H1 (cell line): ENCODE data around the gene OS9. TPM values are rescaled to one million over a fixed set of nuclear protein-coding genes. Genes with fewer than 3 reads are reported as not detected.

Experiments
- CTCF ChIA-PET: fragments of 300-600 bp; sonication (Branson Sonifier 250); formaldehyde crosslinking; loops from one replicate; lab custom pipeline; 2021; ENCODE audit not compliant: partially characterized antibody; lab: Charles Lee
- POLR2A ChIA-PET: fragments of 300-600 bp; sonication (Branson Sonifier 250); formaldehyde crosslinking; loops from one replicate; lab custom pipeline; 2021; ENCODE audit warnings: inconsistent platforms; ENCODE audit not compliant: partially characterized antibody; lab: Charles Lee
- DNase-seq, 2 experiments: peaks; one replicate each; pipeline versions ENCODE4 v3.0.0 to v3.0.0-alpha.2; 2010 to 2022; ENCODE audit warnings: low spot score in 2 of 2, low read depth in 1 of 2, mixed read lengths in 1 of 2
- FAIRE-seq: peaks from 2 replicates; lab custom pipeline; 2011; peaks lifted over from hg19 to GRCh38; lab: Jason Lieb, UNC
- H2AFZ ChIP-seq: 2 replicates; pipeline ENCODE4 v1.8.1; 2012; ENCODE audit warnings: low read length, inconsistent platforms
- H2AK5ac ChIP-seq: 2 replicates; pipeline ENCODE4 v1.6.1; 2013; ENCODE audit warnings: low read depth, low read length
- H2BK120ac ChIP-seq: replicated peaks from 2 replicates; pipeline ENCODE3; 2013; ENCODE audit warnings: low read depth, low read length, inconsistent platforms
- H2BK12ac ChIP-seq: 2 replicates; pipeline ENCODE4 v1.6.1; 2013; ENCODE audit warnings: low read depth, low read length
- H2BK15ac ChIP-seq: 2 replicates; pipeline ENCODE4 v1.6.1; 2013; ENCODE audit warnings: low read length
- H2BK20ac ChIP-seq: 2 replicates; pipeline ENCODE4 v1.6.1; 2013; ENCODE audit warnings: low read length
- H2BK5ac ChIP-seq: 2 replicates; pipeline ENCODE4 v1.6.1; 2013; ENCODE audit warnings: low read depth, low read length
- H3K14ac ChIP-seq: 2 replicates; pipeline ENCODE4 v1.6.1; 2013; ENCODE audit warnings: inconsistent platforms; ENCODE audit not compliant: insufficient read length
- H3K18ac ChIP-seq: 2 replicates; pipeline ENCODE4 v1.6.1; 2013; ENCODE audit warnings: low read length; ENCODE audit errors: extremely low read depth
- H3K23ac ChIP-seq: 2 replicates; pipeline ENCODE4 v1.6.1; 2013; ENCODE audit warnings: inconsistent platforms; ENCODE audit not compliant: insufficient read length
- H3K23me2 ChIP-seq: 2 replicates; pipeline ENCODE4 v1.6.1; 2013; ENCODE audit warnings: low read depth, low read length
- H3K27ac ChIP-seq: 2 replicates; pipeline ENCODE4 v1.6.1; 2011; ENCODE audit warnings: low read depth, low read length, inconsistent platforms
- H3K27me3 ChIP-seq, 4 experiments: replicated peaks in 1 of 4; 1 replicate in 1 of 4; 2 replicates in 3 of 4; pipeline versions ENCODE4 v1.6.1 to v1.8.1; 2011 to 2013; ENCODE audit warnings: low read length in 3 of 4, mild to moderate bottlenecking in 3 of 4, inconsistent platforms in 2 of 4, mixed read lengths in 2 of 4, moderate library complexity in 1 of 4; ENCODE audit not compliant: control insufficient read depth in 3 of 4, insufficient read depth in 3 of 4; ENCODE audit errors: extremely low read depth in 1 of 4
- H3K36me3 ChIP-seq, 4 experiments: 2 replicates each; pipeline versions ENCODE4 v1.6.1 to v1.8.1; 2011 to 2013; ENCODE audit warnings: mild to moderate bottlenecking in 4 of 4, low read length in 3 of 4, moderate library complexity in 2 of 4, control low read depth in 1 of 4, inconsistent platforms in 1 of 4; ENCODE audit not compliant: insufficient read depth in 4 of 4, control insufficient read depth in 2 of 4
- H3K4ac ChIP-seq: replicated peaks from 2 replicates; pipeline ENCODE3; 2013; ENCODE audit warnings: low read length, low read depth, mixed read lengths, inconsistent platforms; ENCODE audit not compliant: insufficient read length
- H3K4me1 ChIP-seq, 4 experiments: replicated peaks in 1 of 4; 1 replicate in 1 of 4; 2 replicates in 3 of 4; pipeline versions ENCODE4 v1.6.1 to v1.8.1; 2011 to 2013; ENCODE audit warnings: low read length in 3 of 4, inconsistent platforms in 2 of 4, mixed read lengths in 1 of 4; ENCODE audit not compliant: insufficient read depth in 4 of 4, control insufficient read depth in 3 of 4
- H3K4me2 ChIP-seq, 2 experiments: 2 replicates each; pipeline versions ENCODE4 v1.6.1 to v1.8.1; 2011 to 2013; ENCODE audit warnings: low read depth in 2 of 2, low read length in 2 of 2, control low read depth in 1 of 2, inconsistent platforms in 1 of 2, mild to moderate bottlenecking in 1 of 2; ENCODE audit not compliant: insufficient read depth in 1 of 2
- H3K4me3 ChIP-seq, 4 experiments: fragments of 200-600, 300-600 bp in 1 of 4; sonication (generic), shearing (Covaris generic), sonication (Bioruptor Twin) in 1 of 4; 2 replicates each; pipeline versions ENCODE4 v1.5.1 to v1.8.1; 2011 to 2016; ENCODE audit warnings: low read length in 4 of 4, low read depth in 3 of 4, control low read depth in 2 of 4, inconsistent platforms in 2 of 4, mild to moderate bottlenecking in 2 of 4, mixed read lengths in 1 of 4, moderate library complexity in 1 of 4; ENCODE audit not compliant: insufficient read depth in 2 of 4; ENCODE audit errors: extremely low read depth in 1 of 4
- H3K56ac ChIP-seq: replicated peaks from 2 replicates; pipeline ENCODE3; 2013; ENCODE audit warnings: low read depth, mild to moderate bottlenecking, mixed read lengths, low read length, inconsistent platforms; ENCODE audit not compliant: insufficient read length
- H3K79me1 ChIP-seq: 2 replicates; pipeline ENCODE4 v1.6.1; 2013; ENCODE audit warnings: low read depth, low read length, control low read depth
- H3K79me2 ChIP-seq, 2 experiments: 2 replicates each; pipeline versions ENCODE4 v1.6.1 to v1.8.1; 2012 to 2013; ENCODE audit warnings: low read length in 2 of 2, mild to moderate bottlenecking in 2 of 2, inconsistent platforms in 1 of 2; ENCODE audit not compliant: insufficient read depth in 2 of 2, control insufficient read depth in 1 of 2
- H3K9ac ChIP-seq, 4 experiments: replicated peaks in 1 of 4; 1 replicate in 1 of 4; 2 replicates in 3 of 4; pipeline versions ENCODE4 v1.6.1 to v1.8.1; 2011 to 2013; ENCODE audit warnings: low read depth in 3 of 4, low read length in 3 of 4, control low read depth in 2 of 4, mild to moderate bottlenecking in 2 of 4, moderate library complexity in 2 of 4, inconsistent platforms in 1 of 4; ENCODE audit errors: extremely low read depth in 1 of 4
- H3K9me3 ChIP-seq, 2 experiments: 2 replicates each; pipeline versions ENCODE4 v1.6.1 to v1.8.1; 2012 to 2013; ENCODE audit warnings: mild to moderate bottlenecking in 2 of 2, moderate library complexity in 2 of 2, control low read depth in 1 of 2, inconsistent platforms in 1 of 2, low read depth in 1 of 2, low read length in 1 of 2, mixed read lengths in 1 of 2; ENCODE audit not compliant: insufficient read depth in 2 of 2
- H4K20me1 ChIP-seq, 2 experiments: replicated peaks in 1 of 2; 2 replicates each; pipeline versions ENCODE3 to v1.8.1; 2011 to 2013; ENCODE audit warnings: inconsistent platforms in 2 of 2, low read length in 2 of 2, mild to moderate bottlenecking in 1 of 2; ENCODE audit not compliant: insufficient read depth in 2 of 2, control insufficient read depth in 1 of 2
- H4K5ac ChIP-seq: 2 replicates; pipeline ENCODE4 v1.6.1; 2013; ENCODE audit warnings: low read length, low read depth, mixed read lengths, inconsistent platforms; ENCODE audit not compliant: insufficient read length
- H4K8ac ChIP-seq: 2 replicates; pipeline ENCODE4 v1.8.0; 2013; ENCODE audit warnings: mild to moderate bottlenecking, moderate library complexity, low read length, inconsistent platforms; ENCODE audit not compliant: insufficient read depth; ENCODE audit errors: extremely low read depth
- H4K91ac ChIP-seq: replicated peaks from 2 replicates; pipeline ENCODE3; 2013; ENCODE audit warnings: low read length, mixed read lengths, inconsistent platforms; ENCODE audit not compliant: insufficient read length
- ATF2 ChIP-seq: IDR thresholded peaks from 2 replicates; pipeline ENCODE4 v1.6.1; 2012; ENCODE audit warnings: low read length, inconsistent platforms
- MAFK ChIP-seq: IDR thresholded peaks from 2 replicates; pipeline ENCODE4 v1.6.1; 2012; ENCODE audit warnings: low read depth, mild to moderate bottlenecking, improper control_type of control experiment, low read length
- NANOG ChIP-seq: IDR thresholded peaks from 2 replicates; pipeline ENCODE4 v1.6.1; 2011; ENCODE audit warnings: low read length, low read depth, mild to moderate bottlenecking, inconsistent platforms; ENCODE audit not compliant: insufficient read depth, poor library complexity, severe bottlenecking
- NRF1 ChIP-seq: IDR thresholded peaks from 2 replicates; pipeline ENCODE4 v1.6.1; 2011; ENCODE audit warnings: mild to moderate bottlenecking, low read depth, low read length, improper control_type of control experiment
- POLR2AphosphoS5 ChIP-seq: IDR thresholded peaks from 2 replicates; pipeline ENCODE4 v1.6.1; 2011; ENCODE audit warnings: low read depth, low read length
- RFX5 ChIP-seq: IDR thresholded peaks from 2 replicates; pipeline ENCODE4 v1.6.1; 2011; ENCODE audit warnings: low read depth, low read length, improper control_type of control experiment, borderline replicate concordance
- RXRA ChIP-seq: IDR thresholded peaks from 2 replicates; pipeline ENCODE4 v1.6.1; 2011; ENCODE audit warnings: low read depth, mild to moderate bottlenecking, low read length, moderate library complexity; ENCODE audit not compliant: insufficient read depth
- WGBS, 2 experiments: shearing (Covaris generic) in 1 of 2; methylation state at CpG; one replicate each; pipeline versions ENCODE4 v1.1.6 to v1.1.7; 2013 to 2015; ENCODE audit warnings: low lambda C conversion rate in 2 of 2, mixed read lengths in 2 of 2, inconsistent platforms in 1 of 2, low coverage in 1 of 2, missing lambda C conversion rate in 1 of 2; ENCODE audit not compliant: insufficient replicate concordance in 2 of 2, insufficient coverage in 1 of 2, insufficient read length in 1 of 2; ENCODE audit errors: extremely low coverage in 1 of 2, missing lambda C conversion rate in 1 of 2; 5-methylcytosine and 5-hydroxymethylcytosine counted together
- polyA plus RNA-seq, 7 experiments: library from polyadenylated mRNA; depleted of rRNA in 3 of 7; stranded (reverse) in 5 of 7; unstranded in 2 of 7; fragments of >200 nt in 5 of 7; fragments of 200-250 nt in 2 of 7; gene quantifications; 1 replicate in 5 of 7; 2 replicates in 1 of 7; 4 replicates in 1 of 7; pipeline versions ENCODE4 v1.2.1 to v1.2.3, GENCODE V29; 2011 to 2013; ENCODE audit warnings: missing spikeins in 2 of 7, mixed read lengths in 2 of 7
- total RNA-seq: library from RNA; stranded (reverse); fragmentation: NEBNext Ultra II Directional; extraction: Animal tissue kit (Norgen Biotek cat#: 25700); gene quantifications from 2 replicates; pipeline ENCODE4 v1.2.1, GENCODE V29; 2021

Gene OS9
- total and polyA plus RNA-seq, 2 of the 8 experiments (the other 6 are each of a cell fraction or from before 2014, with no cell fraction given) = 71.0 to 108 TPM

- ChIA-PET CTCF (interaction anchor here (1.0 to 1.8 kb wide), 3 partner anchors 16 to 42 kb away, joined by 3 to 4 read pairs (median 3); partner anchors contain the start of gene B4GALNT1), POLR2A (no interaction called here)
- no peaks in the 10 kb centered on the region for H3K4me1 ChIP-seq
- H3K79me1 ChIP-seq = no peaks in the 10 kb centered on the region
- H3K56ac ChIP-seq = no peak overlapping the region
- no peak overlapping the region for H2BK5ac ChIP-seq
- no peak overlapping the region for H2BK120ac ChIP-seq
- no peak overlapping the region for H3K23ac ChIP-seq
- H2BK15ac ChIP-seq = no peak overlapping the region
- 95% methylated on average over 23 of the region's 29 CpGs; no CpG with 5 or more reads in 1 of the 2 experiments for WGBS, 2 experiments
- H3K4ac ChIP-seq = no peak overlapping the region
- no peak overlapping the region for H2AK5ac ChIP-seq
- H3K27me3 ChIP-seq = no peaks in the 10 kb centered on the region
- H4K91ac ChIP-seq = no peak overlapping the region
- H3K23me2 ChIP-seq = no peaks in the 10 kb centered on the region
- no peaks in the 10 kb centered on the region for H3K79me2 ChIP-seq
- no peak overlapping the region for H4K5ac ChIP-seq
- H3K4me3 ChIP-seq = no peak overlapping the region
- H3K4me2 ChIP-seq = no peak overlapping the region
- H2BK20ac ChIP-seq = no peak overlapping the region
- H4K8ac ChIP-seq = no peak overlapping the region
- no peak overlapping the region for H3K9ac ChIP-seq
- FAIRE-seq (no peak), DNase-seq (no peak)
- no peak overlapping the region for H3K18ac ChIP-seq
- H2BK12ac ChIP-seq = no peak overlapping the region
- H4K20me1 ChIP-seq = no peaks in the 10 kb centered on the region
- H2AFZ ChIP-seq = no peak overlapping the region
- H3K36me3 ChIP-seq = no peaks in the 10 kb centered on the region
- H3K14ac ChIP-seq = no peak overlapping the region
- H3K9me3 ChIP-seq = peaks cover 2 to 12% of the 10 kb centered on the region in 2 experiments; a peak in 3 of 4 replicates
- no peak overlapping the region for H3K27ac ChIP-seq
- TF ChIP-seq NRF1 (no peak), MAFK (no peak), RXRA (no peak), ATF2 (no peak), POLR2AphosphoS5 (no peak), RFX5 (no peak), NANOG (no peak)
These were observed 19.2 kb upstream of the OS9 start for GRCh38 chr12:57674691-57675090.
